Measurements from ENCODE around the gene BBS10. TPM values are rescaled to one million over a fixed set of nuclear protein-coding genes. Genes with fewer than 3 reads are reported as not detected.

BBS10 gene
- total and polyA plus RNA-seq, 2 of the 8 experiments (the other 6 are each of a cell fraction or from before 2014, with no cell fraction given) = 4.4 to 9.2 TPM

DNA sequence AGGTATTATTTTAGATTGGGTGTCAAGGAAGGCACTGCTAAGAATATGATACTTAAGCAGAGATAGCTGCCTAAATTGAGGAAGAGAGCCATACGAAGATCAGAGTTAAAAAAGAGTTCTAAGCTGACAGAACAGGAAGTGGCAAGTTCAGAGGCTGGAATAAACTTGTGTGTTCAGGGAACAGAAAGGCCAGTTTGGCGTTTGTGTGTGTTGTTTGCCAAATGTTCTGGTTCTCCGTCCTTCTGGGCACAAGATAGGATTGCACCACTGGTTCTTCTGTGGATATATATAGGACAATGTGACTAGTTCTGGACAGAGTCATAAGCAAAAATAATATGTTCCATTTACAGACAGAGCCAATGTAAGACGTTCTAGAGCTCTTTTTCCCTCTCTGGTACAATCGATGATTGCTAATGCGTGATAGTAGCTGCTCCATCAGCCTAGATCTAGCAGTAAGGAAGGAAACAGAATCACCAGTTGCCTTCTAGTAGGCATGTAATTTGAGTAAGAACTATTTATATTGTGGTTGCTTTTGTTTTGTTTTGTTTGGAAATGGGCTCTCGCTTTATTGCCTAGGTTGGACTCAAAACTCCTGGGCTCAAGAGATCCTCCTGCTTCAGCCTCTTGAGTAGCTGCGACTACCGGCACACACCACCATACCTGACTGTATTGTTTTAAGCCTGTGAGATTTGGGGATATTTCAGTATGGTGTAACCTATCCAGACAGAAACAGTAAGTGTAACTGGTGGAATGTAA, 7.4 kb downstream of the BBS10 start (continued):
- TF ChIP-seq CHD7 (IDR thresholded peaks at IDR 0.05; ENCODE audit: insufficient replicate concordance, low read length) = no peak
- TF ChIP-seq RFX5 (IDR thresholded peaks at IDR 0.05; ENCODE audit: borderline replicate concordance, low read depth, low read length) = no peak
- TF ChIP-seq RNF2 (IDR thresholded peaks at IDR 0.05; ENCODE audit: borderline replicate concordance, low read depth, low read length, missing control alignments, poor library complexity, severe bottlenecking) = no peak
- TF ChIP-seq HDAC6 (IDR thresholded peaks at IDR 0.05; ENCODE audit: low read depth, low read length) = no peak
- TF ChIP-seq YY1 (IDR thresholded peaks at IDR 0.05; ENCODE audit: low read depth, low read length) = no peak
- TF ChIP-seq RBBP5 (IDR thresholded peaks at IDR 0.05; ENCODE audit: borderline replicate concordance, low read depth, low read length) = no peak
- no peak for TF ChIP-seq CREB1 (IDR thresholded peaks at IDR 0.05)
- TF ChIP-seq POU5F1 (IDR thresholded peaks at IDR 0.05; ENCODE audit: low read depth, low read length) = no peak

Measured in H1 (cell line).